CD4-positive, alpha-beta T cell treated with Interferon alpha-2 for 1 hour (primary cell): ENCODE measurements around the gene KCNJ18.
"Not testable (repeated sequence)": the region's sequence is repeated elsewhere in the genome, so short reads cannot be mapped to it uniquely, and the experiment has no call there.

Experiments
- DNase-seq, 2 donors: peaks; one replicate each; pipeline ENCODE4 v3.0.0-alpha.2; 2020 to 2022

KCNJ18 gene

DNA sequence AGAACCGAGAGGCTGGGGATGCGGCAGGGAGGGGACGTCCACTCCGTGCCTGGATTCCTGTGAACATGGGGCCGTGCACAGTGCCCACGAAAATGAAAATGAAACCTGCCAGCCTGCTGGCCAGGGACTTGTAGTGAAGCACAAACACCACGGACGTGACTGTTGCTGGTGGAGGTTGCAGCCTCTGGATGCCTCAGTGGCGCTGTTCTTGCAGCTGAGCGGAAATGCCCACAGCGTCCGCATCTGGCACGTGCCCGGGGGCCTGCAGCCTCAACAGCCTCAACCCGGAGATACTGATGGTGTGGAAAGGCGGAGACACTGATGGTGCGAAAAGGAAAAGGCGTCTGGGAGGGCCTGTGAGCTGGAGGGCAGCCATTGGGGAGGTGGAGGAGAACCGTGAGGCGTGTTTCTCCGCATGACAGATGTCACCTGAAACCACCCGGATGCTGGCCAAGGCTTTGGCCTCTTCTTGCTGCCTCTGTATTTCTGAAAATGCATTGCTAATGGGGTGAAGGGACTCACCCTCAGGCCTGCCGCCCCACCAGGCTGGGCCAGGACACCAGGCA is 44.8 kb downstream of the KCNJ18 start:
- DNase-seq, result not testable (repeated sequence)

GRCh38 chr17:21738241-21738640 is 45.9 kb downstream of the KCNJ18 start:
- not testable (repeated sequence) for DNase-seq

DNA sequence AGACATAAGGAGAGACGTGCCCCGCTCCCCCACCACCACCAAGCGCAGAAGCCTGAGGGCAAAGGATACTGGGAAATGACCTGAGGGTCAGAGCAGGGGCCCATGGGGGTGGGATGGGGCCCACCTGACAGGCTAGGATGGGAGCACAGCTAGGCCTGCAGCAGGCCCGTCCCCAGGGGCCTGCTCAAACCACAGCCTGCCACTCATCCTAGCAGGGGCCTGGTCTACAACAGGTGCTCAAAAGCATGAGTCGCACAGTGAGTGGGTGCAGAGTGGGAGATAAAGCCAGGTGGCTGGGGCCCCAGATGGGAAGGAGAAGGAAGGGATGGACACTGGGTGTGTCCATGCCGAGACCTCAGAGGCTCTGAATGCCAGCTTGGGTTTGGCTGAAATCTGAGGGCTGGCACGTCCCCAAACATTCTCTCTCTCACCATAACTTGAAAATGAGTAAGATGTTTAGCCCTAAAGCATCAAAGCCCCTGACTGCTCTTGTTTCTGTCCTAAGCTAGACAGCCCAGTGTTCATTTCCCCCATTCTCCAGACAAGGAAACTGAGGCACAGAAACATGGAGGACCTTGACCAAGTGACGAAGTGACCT is 46.7 kb downstream of the KCNJ18 start:
- not testable (repeated sequence) for DNase-seq

- not testable (repeated sequence) for DNase-seq
These were observed 47.2 kb downstream of the KCNJ18 start for GRCh38 chr17:21739485-21739884.

DNA sequence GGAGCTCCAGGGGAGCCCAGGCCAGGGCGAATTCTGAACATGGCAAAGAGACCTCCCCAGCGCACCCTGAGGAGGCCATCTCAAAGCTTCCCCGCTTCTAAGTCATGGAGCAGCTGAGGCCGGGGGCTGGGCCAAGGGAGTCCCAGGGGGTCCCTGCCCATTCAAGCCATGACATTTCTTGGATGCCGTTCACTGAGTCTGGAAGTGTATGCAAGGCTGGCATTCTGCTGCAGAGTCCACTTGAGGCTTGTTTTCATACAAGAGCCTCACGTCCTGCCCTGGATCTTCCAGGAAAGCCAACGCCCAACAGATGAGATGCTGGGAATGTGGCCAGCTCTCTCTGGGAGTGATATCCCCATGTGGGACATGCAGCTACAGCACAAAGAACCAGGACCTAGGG is 48.5 kb downstream of the KCNJ18 start:
- DNase-seq, result not testable (repeated sequence)

DNA sequence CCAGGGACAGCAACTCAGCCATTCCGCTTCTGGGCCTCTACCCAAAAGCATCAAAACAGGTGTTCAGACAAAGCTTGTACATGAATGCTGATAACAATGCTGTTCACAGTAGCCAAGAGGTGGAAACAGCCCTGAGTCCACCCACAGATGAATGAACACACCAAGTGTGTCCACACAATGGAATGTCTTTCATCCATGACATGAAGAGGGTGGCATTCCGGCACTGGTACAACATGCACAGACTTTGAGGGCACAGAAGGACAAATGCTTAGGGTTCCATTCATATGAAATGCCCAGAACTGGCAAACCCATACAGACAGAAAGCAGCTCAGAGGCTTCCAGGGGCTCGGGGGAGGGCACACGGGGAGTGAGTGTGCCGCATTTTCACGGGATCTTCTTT is 49.2 kb downstream of the KCNJ18 start:
- DNase-seq, result not testable (repeated sequence)

GRCh38 chr17:21742326-21742725 is 50.0 kb downstream of the KCNJ18 start:
- no peak for DNase-seq

- not testable (repeated sequence) for DNase-seq
These were observed 51.8 kb downstream of the KCNJ18 start for GRCh38 chr17:21744151-21744550.

- DNase-seq, result not testable (repeated sequence)
These were observed 52.3 kb downstream of the KCNJ18 start for GRCh38 chr17:21744621-21745020.

DNA sequence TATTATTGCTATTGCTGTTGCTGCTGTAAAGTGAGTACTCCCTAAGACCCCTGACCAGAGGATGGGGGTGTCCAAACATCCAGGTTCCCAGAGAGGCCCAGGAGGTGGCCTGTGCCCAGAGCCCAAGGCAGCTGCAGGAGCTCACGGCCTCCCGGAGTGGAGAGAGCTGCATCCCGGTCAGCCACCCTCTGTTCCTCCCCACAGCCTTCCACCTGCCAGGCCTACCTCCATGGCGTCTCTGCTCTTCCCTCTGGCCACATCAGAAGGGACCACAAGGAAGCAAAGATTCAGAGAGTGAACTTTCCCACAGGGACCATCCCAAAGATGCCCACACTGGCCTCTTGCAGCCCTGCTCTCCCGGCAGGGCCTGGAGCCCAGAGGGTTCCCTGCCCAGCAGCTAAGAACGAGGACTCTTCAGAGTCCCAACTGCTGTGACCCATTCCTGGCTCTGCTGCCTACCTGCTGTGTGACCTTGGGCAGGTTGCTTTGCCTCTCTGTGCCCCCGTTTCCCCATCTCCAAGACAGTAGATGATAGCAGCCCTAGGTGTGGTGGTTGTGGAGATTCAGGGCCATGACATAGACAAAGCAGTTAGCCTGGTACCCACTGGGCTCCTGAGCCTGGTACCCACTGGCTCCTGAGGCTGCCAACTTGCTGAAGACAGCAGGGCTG is 53.2 kb downstream of the KCNJ18 start:
- not testable (repeated sequence) for DNase-seq

GRCh38 chr17:21746415-21746814 is 54.1 kb downstream of the KCNJ18 start:
- not testable (repeated sequence) for DNase-seq

GRCh38 chr17:21747195-21747915 is 55.0 kb downstream of the KCNJ18 start:
- DNase-seq, result not testable (repeated sequence)

DNA sequence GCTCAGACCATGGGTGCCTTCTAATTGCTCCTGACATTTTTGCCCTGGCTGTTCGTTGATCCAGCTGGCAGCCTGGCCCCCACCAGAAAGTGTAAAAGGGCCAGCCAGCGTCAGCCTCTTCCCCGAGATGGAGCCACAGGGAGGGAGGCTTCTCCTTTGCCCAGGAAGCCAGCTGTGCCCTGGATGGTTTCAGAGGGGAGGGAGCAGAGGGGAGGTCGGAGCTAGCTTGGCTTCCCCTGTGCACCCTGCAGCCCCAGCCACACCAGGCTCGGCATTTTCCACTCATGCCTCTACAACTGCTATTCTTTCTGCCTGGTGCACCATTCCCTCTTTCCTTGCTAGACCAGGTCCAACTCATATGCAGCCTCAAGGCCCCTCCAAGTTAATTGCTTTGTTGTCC is 56.4 kb downstream of the KCNJ18 start:
- not testable (repeated sequence) for DNase-seq

DNA sequence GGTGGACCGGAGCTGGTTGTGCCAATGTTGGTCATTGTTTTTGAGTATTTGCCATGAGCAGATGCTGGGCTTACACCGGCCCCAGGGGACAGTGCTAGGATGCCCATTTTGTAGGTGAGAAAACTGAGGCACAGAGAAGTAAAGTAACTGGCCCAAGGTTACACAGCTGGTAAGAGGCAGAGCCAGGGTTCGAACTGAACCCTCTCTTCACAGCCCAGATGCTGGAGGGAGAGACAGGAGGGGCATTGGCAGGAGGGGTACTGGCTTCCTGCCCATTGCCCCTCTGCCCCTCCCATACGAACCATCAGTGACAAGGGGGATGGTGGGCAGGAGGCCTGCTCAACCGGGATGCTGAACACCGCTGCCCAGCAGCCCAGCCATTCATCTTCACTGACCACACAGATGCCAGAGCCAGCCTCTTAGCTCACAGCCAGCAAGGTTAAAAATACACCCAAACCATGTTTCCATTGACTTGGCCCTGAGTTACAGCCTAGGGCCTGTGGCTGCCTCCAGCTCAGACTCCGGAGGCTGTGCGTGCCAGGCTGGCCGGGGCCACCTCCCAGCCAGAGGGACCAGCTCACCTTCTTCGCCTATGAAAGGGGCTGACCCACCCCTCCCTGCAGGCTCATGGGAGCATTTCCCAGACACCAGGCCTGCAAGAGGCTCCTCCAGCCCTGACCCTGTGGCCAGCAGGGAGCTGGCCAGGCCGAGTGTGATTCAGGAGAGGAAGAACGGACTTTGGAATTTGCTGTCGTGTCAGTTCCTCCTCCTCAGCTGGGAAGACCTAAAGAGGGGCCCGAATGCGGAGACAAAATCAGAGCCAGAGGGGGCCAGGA is 57.6 kb downstream of the KCNJ18 start:
- DNase-seq, result not testable (repeated sequence)

- DNase-seq, result not testable (repeated sequence)
These were observed 58.8 kb downstream of the KCNJ18 start for GRCh38 chr17:21751111-21751510.
